HG03442 (cell line): ENCODE measurements around the gene CDHR2.
"Not testable (repeated sequence)": the region's sequence is repeated elsewhere in the genome, so short reads cannot be mapped to it uniquely, and the experiment has no call there.

Source experiments
- ATAC-seq: cut with Tn5 transposase; IDR thresholded peaks from one replicate; pipeline ENCODE4 v1.9.1; 2021; ENCODE audit warnings: mild to moderate bottlenecking, moderate library complexity; ENCODE audit not compliant: unreplicated experiment

Gene CDHR2

GRCh38 chr5:176538230-176538988 is 10.7 kb upstream of the CDHR2 start:
- ATAC-seq, result no peak

- no peak for ATAC-seq
These were observed 10.2 kb upstream of the CDHR2 start for GRCh38 chr5:176538989-176539384.

- ATAC-seq, result no peak
These were observed 8.7 kb upstream of the CDHR2 start for GRCh38 chr5:176540476-176540899.

GRCh38 chr5:176540956-176541337 is 8.2 kb upstream of the CDHR2 start:
- no peak for ATAC-seq

- ATAC-seq, result no peak
These were observed 7.6 kb upstream of the CDHR2 start for GRCh38 chr5:176541338-176542134.

- ATAC-seq, result no peak
These were observed 7.0 kb upstream of the CDHR2 start for GRCh38 chr5:176542135-176542595.

GRCh38 chr5:176542596-176543427 is 6.3 kb upstream of the CDHR2 start:
- ATAC-seq, result peak; percentile 41

GRCh38 chr5:176543428-176544182 is 5.5 kb upstream of the CDHR2 start:
- peak; percentile 68 for ATAC-seq

- no peak for ATAC-seq
These were observed 3.8 kb upstream of the CDHR2 start for GRCh38 chr5:176545388-176545736.

- no peak for ATAC-seq
These were observed 3.2 kb upstream of the CDHR2 start for GRCh38 chr5:176545737-176546509.

GRCh38 chr5:176547802-176548201 is 1.3 kb upstream of the CDHR2 start:
- ATAC-seq, result no peak

- no peak for ATAC-seq
These were observed 729 bp downstream of the CDHR2 start for GRCh38 chr5:176549871-176550270.

- no peak for ATAC-seq
These were observed 1.2 kb downstream of the CDHR2 start for GRCh38 chr5:176550275-176550831.

- not testable (repeated sequence) for ATAC-seq
These were observed 1.8 kb downstream of the CDHR2 start for GRCh38 chr5:176550937-176551336.

GRCh38 chr5:176552332-176552869 is 3.3 kb downstream of the CDHR2 start:
- no peak for ATAC-seq

GRCh38 chr5:176553260-176554085 is 4.3 kb downstream of the CDHR2 start:
- ATAC-seq, result no peak

GRCh38 chr5:176557846-176558245 is 8.7 kb downstream of the CDHR2 start:
- no peak for ATAC-seq

- no peak for ATAC-seq
These were observed 10.5 kb downstream of the CDHR2 start for GRCh38 chr5:176559683-176560082.
